Activated CD4-positive, alpha-beta memory T cell treated with anti-CD3 and anti-CD28 coated beads for 36 hours (primary cell): Measurements from ENCODE around the gene USP47. TPM values are rescaled to one million over a fixed set of nuclear protein-coding genes. Genes with fewer than 3 reads are reported as not detected.

Experiments
- CTCF ChIA-PET: fragments of 350-600 bp; sonication (Branson Sonifier 250); formaldehyde crosslinking; loops from one replicate; lab custom pipeline; 2021; ENCODE audit warnings: antibody characterized with exemption, inconsistent platforms; lab: Charles Lee
- POLR2A ChIA-PET: fragments of 350-600 bp; sonication (Branson Sonifier 250); formaldehyde crosslinking; loops from one replicate; lab custom pipeline; 2021; ENCODE audit warnings: antibody characterized with exemption; lab: Charles Lee
- DNase-seq: peaks from one replicate; pipeline ENCODE4 v3.0.0-alpha.2; 2020
- H3K27ac Mint-ChIP-seq: one replicate; pipeline ENCODE4 v1.8.0; 2021; ENCODE audit warnings: mixed read lengths
- H3K27me3 Mint-ChIP-seq: one replicate; pipeline ENCODE4 v1.8.0; 2021; ENCODE audit warnings: mixed read lengths
- H3K36me3 Mint-ChIP-seq: one replicate; pipeline ENCODE4 v1.8.0; 2021; ENCODE audit warnings: mixed read lengths
- H3K4me1 Mint-ChIP-seq: one replicate; pipeline ENCODE4 v1.8.0; 2021; ENCODE audit warnings: low read depth, mixed read lengths
- H3K4me3 Mint-ChIP-seq: one replicate; pipeline ENCODE4 v1.8.0; 2021; ENCODE audit warnings: mild to moderate bottlenecking, mixed read lengths
- H3K9me3 Mint-ChIP-seq: one replicate; pipeline ENCODE4 v1.8.0; 2021; ENCODE audit warnings: mixed read lengths
- intact Hi-C: fragments of 100-400 bp; cut with micrococcal nuclease; formaldehyde crosslinking; loops from one replicate; pipeline ENCODE4 v1.15.1; 2023
- total RNA-seq, 2 experiments: library from RNA; stranded (reverse); gene quantifications; one replicate each; pipeline ENCODE4 v1.2.3, GENCODE V29; 2021

USP47 gene
- 10 to 100 TPM; 58.5 to 64.0 TPM for total RNA-seq

GRCh38 chr11:11841723-11842420 lies at the start of gene USP47:
Gene USP47 (plus strand): TSS chr11:11841972. CDS start chr11:11842186, 214 bp downstream.
- peaks cover 25% of the 10 kb centered on the region for H3K4me1 Mint-ChIP-seq
- H3K36me3 Mint-ChIP-seq = no peaks in the 10 kb centered on the region
- no peak within 1 kb of the TSS for H3K4me3 Mint-ChIP-seq
- H3K9me3 Mint-ChIP-seq = no peaks in the 10 kb centered on the region
- ChIA-PET CTCF (interaction anchor here (0.5 to 2.9 kb wide), 8 partner anchors 8 to 54 kb away, joined by 3 to 15 read pairs (median 3); no protein-coding TSS in a partner anchor), POLR2A (interaction anchor here (1.2 to 3.6 kb wide), 4 partner anchors 15 to 1033 kb away, joined by 3 to 25 read pairs (median 6); partner anchors contain the start of gene EIF4G2)
- intact Hi-C loops = loop anchor here (2.0 to 10.0 kb wide), 12 partner anchors 23 to 1445 kb away; partner anchors contain the start of genes AMPD3, CTR9, GALNT18 and MICAL2
- H3K27ac Mint-ChIP-seq = no peak within 1 kb of the TSS
- DNase-seq = peak; percentile 95
- no peaks in the 10 kb centered on the region for H3K27me3 Mint-ChIP-seq

- Mint-ChIP-seq H3K27ac (no peak overlapping the region), H3K4me3 (no peak overlapping the region), H3K36me3 (no peaks in the 10 kb centered on the region), H3K27me3 (peaks cover 17% of the 10 kb centered on the region), H3K4me1 (no peaks in the 10 kb centered on the region), H3K9me3 (no peaks in the 10 kb centered on the region)
- intact Hi-C loops = no loop called here
- ChIA-PET CTCF (interaction anchor here (1.2 kb wide), 1 partner anchor 56 kb away, joined by 6 read pairs; no protein-coding TSS in a partner anchor), POLR2A (no interaction called here)
- DNase-seq = no peak
Observed at GRCh38 chr11:11793073-11793472, 48.7 kb upstream of the USP47 start.

GRCh38 chr11:11798586-11799438 lies 43.0 kb upstream of the USP47 start:
- H3K36me3 Mint-ChIP-seq = no peaks in the 10 kb centered on the region
- no peaks in the 10 kb centered on the region for H3K4me1 Mint-ChIP-seq
- peak; percentile 85 for DNase-seq
- peaks cover 21% of the 10 kb centered on the region for H3K27me3 Mint-ChIP-seq
- no peaks in the 10 kb centered on the region for H3K9me3 Mint-ChIP-seq
- H3K4me3 Mint-ChIP-seq = no peak overlapping the region
- no peak overlapping the region for H3K27ac Mint-ChIP-seq
- POLR2A ChIA-PET = no interaction called here
- intact Hi-C loops = loop anchor here (1.0 to 5.0 kb wide), 4 partner anchors 50 to 483 kb away; no protein-coding TSS in a partner anchor
- CTCF ChIA-PET = interaction anchor here (0.7 to 5.6 kb wide), 33 partner anchors 9 to 771 kb away, joined by 3 to 59 read pairs (median 4); partner anchors contain the start of gene USP47

DNA sequence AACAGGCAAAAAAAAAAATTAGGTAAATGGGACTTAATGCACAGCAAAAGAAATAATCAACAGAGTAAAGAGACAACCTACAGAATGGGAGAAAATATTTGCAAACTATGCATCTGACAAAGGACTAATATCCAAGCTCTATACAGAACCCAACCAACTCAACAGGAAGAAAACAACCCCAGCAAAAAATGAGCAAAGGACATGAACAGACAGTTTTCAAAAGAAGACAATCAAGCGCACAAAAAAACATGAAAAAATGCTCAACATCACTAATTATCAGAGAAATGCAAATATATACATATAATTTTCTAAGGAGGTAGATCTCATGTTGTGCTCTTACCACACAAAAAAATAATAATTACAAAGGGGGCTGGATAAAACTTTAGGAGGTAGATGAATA lies 36.5 kb upstream of the USP47 start:
- intact Hi-C loops = no loop called here
- ChIA-PET CTCF (interaction anchor here (1.4 kb wide), 1 partner anchor 17 kb away, joined by 4 read pairs; no protein-coding TSS in a partner anchor), POLR2A (no interaction called here)
- Mint-ChIP-seq H3K9me3 (no peaks in the 10 kb centered on the region), H3K27ac (no peak overlapping the region), H3K27me3 (peaks cover 10% of the 10 kb centered on the region), H3K36me3 (no peaks in the 10 kb centered on the region), H3K4me3 (no peak overlapping the region), H3K4me1 (no peaks in the 10 kb centered on the region)
- DNase-seq = no peak

- Mint-ChIP-seq H3K4me3 (no peak overlapping the region), H3K9me3 (no peaks in the 10 kb centered on the region), H3K36me3 (no peaks in the 10 kb centered on the region), H3K27me3 (peaks cover 10% of the 10 kb centered on the region), H3K27ac (no peak overlapping the region), H3K4me1 (no peaks in the 10 kb centered on the region)
- intact Hi-C loops = no loop called here
- no peak for DNase-seq
- POLR2A ChIA-PET = no interaction called here
- CTCF ChIA-PET = interaction anchor here (0.7 to 1.5 kb wide), 5 partner anchors 18 to 126 kb away, joined by 3 to 5 read pairs (median 4); no protein-coding TSS in a partner anchor
Observed at GRCh38 chr11:11806074-11806473, 35.7 kb upstream of the USP47 start.

GRCh38 chr11:11806586-11806985 lies 35.2 kb upstream of the USP47 start:
- CTCF ChIA-PET = interaction anchor here (0.7 to 2.1 kb wide), 7 partner anchors 8 to 161 kb away, joined by 3 to 12 read pairs (median 4); no protein-coding TSS in a partner anchor
- no peaks in the 10 kb centered on the region for H3K4me1 Mint-ChIP-seq

GRCh38 chr11:11807811-11808782 lies 33.7 kb upstream of the USP47 start:
- H3K27me3 Mint-ChIP-seq = peaks cover 7% of the 10 kb centered on the region
- DNase-seq = no peak
- H3K4me3 Mint-ChIP-seq = no peak overlapping the region
- H3K27ac Mint-ChIP-seq = no peak overlapping the region
- H3K4me1 Mint-ChIP-seq = no peaks in the 10 kb centered on the region
- H3K9me3 Mint-ChIP-seq = no peaks in the 10 kb centered on the region
- CTCF ChIA-PET = interaction anchor here (0.7 to 2.1 kb wide), 3 partner anchors 9 to 121 kb away, joined by 3 to 12 read pairs (median 3); no protein-coding TSS in a partner anchor
- POLR2A ChIA-PET = interaction anchor here (0.5 kb wide), 1 partner anchor 109 kb away, joined by 3 read pairs; no protein-coding TSS in a partner anchor
- H3K36me3 Mint-ChIP-seq = no peaks in the 10 kb centered on the region
- intact Hi-C loops = no loop called here

More at GRCh38 chr11:11806586-11806985, 35.2 kb upstream of the USP47 start:
- Mint-ChIP-seq H3K4me3 (no peak overlapping the region), H3K27me3 (peaks cover 10% of the 10 kb centered on the region), H3K27ac (no peak overlapping the region), H3K9me3 (no peaks in the 10 kb centered on the region), H3K36me3 (no peaks in the 10 kb centered on the region)
- DNase-seq = no peak
- intact Hi-C loops = no loop called here
- POLR2A ChIA-PET = no interaction called here

DNA sequence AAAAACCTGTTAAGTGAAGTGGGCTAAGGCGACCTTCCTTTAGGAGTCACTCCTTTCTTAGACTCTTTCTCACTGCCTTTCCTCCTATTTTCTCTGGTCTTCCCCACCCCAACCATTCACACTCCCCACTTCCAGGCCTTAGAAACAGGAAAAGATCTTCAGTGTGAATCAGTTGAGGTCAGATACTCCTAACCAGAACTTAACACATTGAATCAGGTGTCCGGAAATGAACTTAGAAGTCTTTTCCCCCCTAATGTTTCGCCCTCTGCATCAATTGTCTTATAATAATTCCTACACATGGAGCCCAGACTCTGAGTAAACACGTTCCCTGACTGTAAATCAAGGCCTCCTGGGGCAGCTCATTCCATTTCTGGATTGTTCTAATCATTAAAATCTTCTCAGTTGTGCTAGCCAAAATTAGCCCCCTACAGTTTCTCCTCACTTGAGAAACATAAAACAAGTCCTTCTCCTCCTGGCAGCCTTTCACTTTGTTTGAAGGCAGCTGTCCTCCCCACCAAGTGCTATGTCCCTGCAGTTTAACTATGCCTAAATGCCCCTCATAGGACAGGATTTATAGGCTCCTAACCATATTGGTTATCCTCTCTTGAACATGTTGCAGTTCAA lies 32.7 kb upstream of the USP47 start:
- Mint-ChIP-seq H3K27ac (no peak overlapping the region), H3K4me3 (no peak overlapping the region), H3K4me1 (no peaks in the 10 kb centered on the region), H3K27me3 (peaks cover 5% of the 10 kb centered on the region), H3K36me3 (no peaks in the 10 kb centered on the region), H3K9me3 (no peaks in the 10 kb centered on the region)
- CTCF ChIA-PET = no interaction called here
- intact Hi-C loops = no loop called here
- DNase-seq = no peak
- POLR2A ChIA-PET = no interaction called here

DNA sequence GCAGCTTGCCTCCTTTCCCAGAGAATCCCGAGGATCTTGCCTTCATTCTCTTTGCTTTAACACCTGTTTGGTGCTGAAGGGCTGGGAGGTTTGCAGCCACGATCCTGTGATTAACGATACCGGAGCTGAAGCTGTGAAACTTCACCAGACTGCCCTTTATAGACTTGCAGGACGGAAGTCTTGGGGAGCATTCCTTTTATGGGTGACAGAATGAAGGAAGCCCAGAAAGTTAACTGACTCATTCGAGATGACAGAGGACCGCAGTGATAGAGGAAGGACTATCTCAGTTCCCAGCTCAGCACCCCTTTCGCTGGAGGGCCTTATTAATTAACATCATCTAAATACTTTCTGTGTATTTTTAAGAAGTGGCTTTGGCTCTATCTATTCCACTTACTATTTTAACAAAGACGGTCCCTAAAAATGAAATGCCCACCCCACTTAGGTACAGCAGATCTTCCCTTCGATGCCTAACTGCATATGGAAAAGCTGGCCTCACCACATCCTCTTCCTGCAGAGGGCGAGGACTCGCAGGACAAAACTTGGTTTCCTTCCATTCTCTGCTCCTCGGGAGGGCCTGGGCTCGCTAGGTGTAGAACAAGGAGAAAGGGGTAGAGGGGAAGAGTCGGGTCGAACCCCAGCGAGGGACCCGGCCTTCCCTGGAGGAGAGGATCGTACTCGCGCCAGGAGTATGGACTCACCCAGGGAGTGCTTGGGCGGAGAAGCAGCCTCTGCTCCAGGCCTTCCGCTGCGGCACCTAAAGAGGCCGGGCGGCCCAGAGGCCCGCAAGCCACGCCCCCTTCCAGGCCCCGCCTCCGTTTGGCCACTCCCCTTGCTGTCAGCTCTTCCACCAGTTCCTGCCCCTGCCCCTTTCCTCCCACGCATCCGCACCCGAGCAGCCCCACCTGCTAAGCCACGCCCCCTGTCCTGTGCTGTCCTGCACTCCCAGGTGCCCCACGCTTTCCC lies 30.7 kb upstream of the USP47 start:
- no peaks in the 10 kb centered on the region for H3K9me3 Mint-ChIP-seq
- no peaks in the 10 kb centered on the region for H3K36me3 Mint-ChIP-seq
- no peak for DNase-seq
- intact Hi-C loops = no loop called here
- ChIA-PET CTCF (interaction anchor here (0.6 to 1.8 kb wide), 3 partner anchors 12 to 789 kb away, joined by 3 to 5 read pairs (median 3); no protein-coding TSS in a partner anchor), POLR2A (no interaction called here)
- peaks cover 3% of the 10 kb centered on the region for H3K27me3 Mint-ChIP-seq
- H3K27ac Mint-ChIP-seq = no peak overlapping the region
- no peak overlapping the region for H3K4me3 Mint-ChIP-seq
- H3K4me1 Mint-ChIP-seq = no peaks in the 10 kb centered on the region
